Breast epithelium (tissue), 4 donors: Measurements from ENCODE around the gene NUDT13. TPM values are rescaled to one million over a fixed set of nuclear protein-coding genes. Genes with fewer than 3 reads are reported as not detected.

Experiments
- DNase-seq, 2 donors: peaks; one replicate each; pipeline ENCODE4 v3.0.0-alpha.2; 2019; ENCODE audit warnings: low spot score in 2 of 2
- H3K27ac ChIP-seq, 2 donors: fragments of 200-600 bp; sonication (generic) in 1 of 2; one replicate each; pipeline ENCODE4 v1.5.1; 2016 to 2019; ENCODE audit warnings: mild to moderate bottlenecking in 1 of 2
- H3K27me3 ChIP-seq, 2 donors: fragments of 200-600 bp; sonication (generic) in 1 of 2; one replicate each; pipeline versions ENCODE4 v1.5.1 to v1.6.0; 2017 to 2019; ENCODE audit warnings: control low read depth in 1 of 2, mild to moderate bottlenecking in 1 of 2
- H3K36me3 ChIP-seq: fragments of 200-600 bp; one replicate; pipeline ENCODE4 v1.5.1; 2019
- H3K4me1 ChIP-seq, 2 donors: fragments of 200-600 bp; sonication (generic); one replicate each; pipeline ENCODE4 v1.5.1; 2016 to 2019; ENCODE audit warnings: control low read depth in 1 of 2
- H3K4me3 ChIP-seq, 3 donors: fragments of 200-600 bp; sonication (generic); 1 replicate in 2 of 3; 2 replicates in 1 of 3; pipeline ENCODE4 v1.5.1; 2016 to 2019; ENCODE audit warnings: mild to moderate bottlenecking in 3 of 3, moderate library complexity in 2 of 3
- H3K9me3 ChIP-seq, 2 donors: fragments of 200-600 bp; sonication (generic) in 1 of 2; one replicate each; pipeline ENCODE4 v1.5.1; 2016 to 2019; ENCODE audit warnings: control low read depth in 1 of 2
- POLR2A ChIP-seq: fragments of 450-650 bp; IDR thresholded peaks from one replicate; pipeline ENCODE4 v1.6.1; 2016; ENCODE audit warnings: antibody characterized with exemption, mild to moderate bottlenecking, moderate library complexity
- POLR2AphosphoS5 ChIP-seq, 3 donors: sonication (generic); formaldehyde crosslinking; IDR thresholded peaks; one replicate each; pipeline ENCODE4 v1.6.1; 2017; ENCODE audit warnings: antibody characterized with exemption in 3 of 3
- intact Hi-C: fragments of 100-400 bp; cut with DNase I; formaldehyde crosslinking; loops from one replicate; pipeline ENCODE4 v1.15.1; 2023; ENCODE audit warnings: low total_unique reads
- total RNA-seq, 3 donors: library from RNA; depleted of rRNA; stranded (reverse); fragments of >200 nt; gene quantifications; one replicate each; pipeline ENCODE4 v1.1.0, GENCODE V29; 2016
- TF ChIP-seq, protein P1 (sequence below), 3 donors: fragments of 450-650 bp; IDR thresholded peaks; one replicate each; pipeline ENCODE4 v1.5.1; 2016 to 2017; ENCODE audit warnings: antibody characterized with exemption in 3 of 3, mild to moderate bottlenecking in 3 of 3, moderate library complexity in 3 of 3

The NUDT13 gene
- total RNA-seq, 3 donors from 2014 or later, result 1.9 to 4.2 (median 2.6) TPM

DNA sequence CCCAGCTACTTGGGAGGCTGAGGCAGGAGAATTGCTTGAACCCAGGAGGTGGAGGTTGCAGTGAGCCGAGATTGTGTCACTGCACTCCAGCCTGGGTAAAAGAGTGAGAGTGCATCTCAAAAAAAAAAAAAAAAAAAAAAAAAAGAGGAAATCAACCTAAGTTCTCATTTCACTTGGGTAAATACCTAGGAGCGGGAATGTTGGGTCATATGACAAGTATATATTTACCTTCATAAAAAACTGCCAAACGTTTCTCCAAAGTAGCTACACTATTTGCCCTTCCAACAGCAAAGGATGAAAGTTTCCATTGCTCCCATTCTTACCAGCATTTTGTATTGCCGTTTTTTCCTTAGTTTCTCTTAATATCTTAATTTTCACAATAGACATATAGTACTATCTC, 23.4 kb upstream of the NUDT13 start:
- intact Hi-C loops, result no loop called here
- Histone ChIP-seq H3K27ac (no peak overlapping the region), H3K36me3 (no peaks in the 10 kb centered on the region), H3K4me3 (no peak overlapping the region), H3K9me3 (no peaks in the 10 kb centered on the region), H3K27me3 (no peaks in the 10 kb centered on the region), H3K4me1 (no peaks in the 10 kb centered on the region)
- TF ChIP-seq, protein P1, sequence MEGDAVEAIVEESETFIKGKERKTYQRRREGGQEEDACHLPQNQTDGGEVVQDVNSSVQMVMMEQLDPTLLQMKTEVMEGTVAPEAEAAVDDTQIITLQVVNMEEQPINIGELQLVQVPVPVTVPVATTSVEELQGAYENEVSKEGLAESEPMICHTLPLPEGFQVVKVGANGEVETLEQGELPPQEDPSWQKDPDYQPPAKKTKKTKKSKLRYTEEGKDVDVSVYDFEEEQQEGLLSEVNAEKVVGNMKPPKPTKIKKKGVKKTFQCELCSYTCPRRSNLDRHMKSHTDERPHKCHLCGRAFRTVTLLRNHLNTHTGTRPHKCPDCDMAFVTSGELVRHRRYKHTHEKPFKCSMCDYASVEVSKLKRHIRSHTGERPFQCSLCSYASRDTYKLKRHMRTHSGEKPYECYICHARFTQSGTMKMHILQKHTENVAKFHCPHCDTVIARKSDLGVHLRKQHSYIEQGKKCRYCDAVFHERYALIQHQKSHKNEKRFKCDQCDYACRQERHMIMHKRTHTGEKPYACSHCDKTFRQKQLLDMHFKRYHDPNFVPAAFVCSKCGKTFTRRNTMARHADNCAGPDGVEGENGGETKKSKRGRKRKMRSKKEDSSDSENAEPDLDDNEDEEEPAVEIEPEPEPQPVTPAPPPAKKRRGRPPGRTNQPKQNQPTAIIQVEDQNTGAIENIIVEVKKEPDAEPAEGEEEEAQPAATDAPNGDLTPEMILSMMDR (IDR thresholded peaks at IDR 0.05), result no peak
- TF ChIP-seq POLR2A, result no peak
- TF ChIP-seq POLR2AphosphoS5 (IDR thresholded peaks at IDR 0.05), result no peak
- DNase-seq, result no peak

DNA sequence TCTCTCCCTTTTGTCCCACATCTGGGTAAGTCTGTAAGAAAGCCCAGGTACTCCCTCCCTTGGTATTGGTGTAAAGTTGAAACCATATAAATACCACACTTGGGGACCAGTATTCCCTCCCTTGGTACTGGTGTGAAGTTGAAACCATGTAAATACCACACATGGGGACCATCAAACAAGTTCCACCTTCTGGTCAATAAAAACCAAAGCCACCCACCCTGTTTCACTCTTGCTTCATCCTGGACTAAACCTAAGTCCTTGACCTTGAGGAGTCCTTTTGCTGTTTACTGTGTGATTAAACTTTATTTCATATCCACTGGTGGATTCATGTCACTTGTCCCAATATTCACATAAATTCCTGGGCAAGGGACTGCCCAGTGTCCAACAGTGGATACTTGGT, 22.0 kb upstream of the NUDT13 start:
- H3K27ac ChIP-seq, result no peak overlapping the region
- no peaks in the 10 kb centered on the region for H3K9me3 ChIP-seq
- no peaks in the 10 kb centered on the region for H3K27me3 ChIP-seq
- H3K36me3 ChIP-seq, result no peaks in the 10 kb centered on the region
- no peak for DNase-seq
- intact Hi-C loops, result no loop called here
- no peak overlapping the region for H3K4me3 ChIP-seq
- H3K4me1 ChIP-seq, result no peaks in the 10 kb centered on the region
- TF ChIP-seq, protein P1 (IDR thresholded peaks at IDR 0.05), result no peak
- TF ChIP-seq POLR2A (no peak), POLR2AphosphoS5 (IDR thresholded peaks at IDR 0.05) (no peak)

DNA sequence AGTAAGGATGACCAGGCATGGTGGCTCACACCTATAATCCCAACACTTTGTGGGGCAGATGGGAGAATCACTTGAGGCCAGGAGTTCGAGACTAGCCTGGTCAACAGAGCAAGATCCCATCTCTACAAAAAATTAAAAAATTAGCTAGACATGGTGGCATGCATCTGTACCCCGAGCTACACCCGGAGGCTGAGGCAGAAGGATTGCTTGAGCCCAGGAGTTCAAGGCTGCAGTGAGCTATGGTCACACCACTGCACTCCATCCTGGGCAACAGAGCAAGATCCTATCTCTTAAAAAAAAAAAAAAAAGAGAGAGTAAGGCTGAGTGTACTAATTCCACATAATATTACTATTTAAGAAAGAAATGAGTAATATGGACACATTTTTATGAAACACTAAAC, 17.4 kb upstream of the NUDT13 start:
- no peaks in the 10 kb centered on the region for H3K36me3 ChIP-seq
- intact Hi-C loops, result no loop called here
- H3K27me3 ChIP-seq, result no peaks in the 10 kb centered on the region
- H3K4me3 ChIP-seq, result no peak overlapping the region
- no peak for TF ChIP-seq POLR2AphosphoS5 (IDR thresholded peaks at IDR 0.05)
- TF ChIP-seq, protein P1 (IDR thresholded peaks at IDR 0.05), result no peak
- no peak for TF ChIP-seq POLR2A
- H3K4me1 ChIP-seq, result peaks cover 0 to 9% of the 10 kb centered on the region in 2 donors
- no peak overlapping the region for H3K27ac ChIP-seq
- no peaks in the 10 kb centered on the region for H3K9me3 ChIP-seq
- no peak for DNase-seq

DNA sequence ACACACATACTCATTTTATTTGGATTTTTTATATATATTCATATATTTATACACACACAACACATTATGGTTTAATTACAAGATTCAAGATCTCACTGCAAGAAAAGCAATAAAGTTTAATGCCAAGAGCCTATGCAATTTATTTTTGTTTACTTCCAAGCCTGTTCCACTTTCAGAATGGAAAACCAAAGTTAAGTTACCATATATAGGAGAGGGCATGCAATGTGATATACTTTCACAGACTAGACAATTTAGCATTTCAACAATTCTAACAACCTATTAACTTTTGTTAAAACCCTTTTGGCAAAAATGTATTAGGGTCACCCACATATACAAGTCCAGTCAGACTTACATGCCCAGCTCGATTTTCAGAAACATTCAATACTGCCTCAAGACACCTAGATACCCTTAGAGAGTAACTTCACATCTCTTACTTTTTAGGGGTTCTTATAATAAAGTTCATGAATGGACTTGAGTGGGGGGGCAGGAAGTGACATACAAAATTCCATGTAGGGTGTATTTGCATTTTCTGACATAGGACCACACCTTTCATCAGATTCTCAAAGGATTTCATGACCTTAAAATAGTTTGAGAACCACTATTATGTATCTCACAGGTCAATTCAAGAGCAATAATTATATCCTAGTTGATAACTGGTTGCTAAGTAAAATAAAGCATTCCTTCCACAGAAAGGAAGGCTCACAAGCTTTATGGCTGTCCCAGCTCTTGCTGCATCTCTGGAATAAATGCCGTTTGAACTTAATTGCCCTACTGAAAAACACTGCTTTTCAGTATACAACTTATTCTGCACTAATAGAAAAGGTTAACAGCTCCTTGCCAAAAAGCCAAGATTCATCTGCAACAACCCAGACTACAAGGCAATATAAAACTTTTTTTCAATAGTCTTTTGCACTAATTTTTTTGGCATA, 16.1 kb upstream of the NUDT13 start:
- no peaks in the 10 kb centered on the region for H3K9me3 ChIP-seq
- peaks cover 0 to 9% of the 10 kb centered on the region in 2 donors for H3K4me1 ChIP-seq
- H3K36me3 ChIP-seq, result no peaks in the 10 kb centered on the region
- peak overlapping the region; percentile 35 to 76 (median 66) for H3K4me3 ChIP-seq
- no peak for DNase-seq
- TF ChIP-seq POLR2AphosphoS5 (IDR thresholded peaks at IDR 0.05), result no peak
- no peak for TF ChIP-seq POLR2A
- peak overlapping the region in 1 of 2 donors; percentile 11 for H3K27ac ChIP-seq
- intact Hi-C loops, result no loop called here
- H3K27me3 ChIP-seq, result no peaks in the 10 kb centered on the region

DNA sequence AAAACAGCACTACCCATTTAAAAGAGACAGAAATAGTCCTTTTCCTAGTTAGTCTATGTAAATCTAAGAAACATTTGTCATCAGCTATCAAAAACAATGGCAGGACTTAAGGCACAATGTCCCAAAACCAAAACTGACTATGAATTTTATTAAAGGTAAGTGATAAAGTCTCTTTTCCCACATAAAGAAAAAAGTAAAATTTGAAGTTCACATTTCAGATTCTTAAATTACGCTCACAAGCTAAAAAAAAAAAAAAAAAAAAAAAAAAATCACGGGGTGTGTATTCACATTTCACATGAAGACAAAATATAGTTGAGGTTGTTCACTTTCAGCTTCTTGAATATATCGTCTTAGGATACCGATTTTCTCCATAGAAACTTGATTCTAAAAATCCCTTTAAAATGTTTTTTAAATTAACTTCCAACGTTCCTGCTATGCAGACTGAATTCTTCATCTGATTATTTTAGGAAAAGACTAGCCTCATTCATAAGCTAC, 15.2 kb upstream of the NUDT13 start:
- Histone ChIP-seq H3K27me3 (no peaks in the 10 kb centered on the region), H3K27ac (peak overlapping the region; percentile 95 to 96), H3K9me3 (no peaks in the 10 kb centered on the region), H3K36me3 (no peaks in the 10 kb centered on the region), H3K4me3 (peak overlapping the region; percentile 66 to 83 (median 76)), H3K4me1 (peaks cover 0 to 9% of the 10 kb centered on the region in 2 donors)
- no peak for DNase-seq
- intact Hi-C loops, result no loop called here
- TF ChIP-seq POLR2A (no peak), POLR2AphosphoS5 (IDR thresholded peaks at IDR 0.05) (no peak)
- TF ChIP-seq, protein P1 (IDR thresholded peaks at IDR 0.05), result no peak
